GM21717 (cell line): Measurements from ENCODE around the gene CES1.
"Not testable (repeated sequence)": the region's sequence is repeated elsewhere in the genome, so short reads cannot be mapped to it uniquely, and the experiment has no call there.

Experiments
- ATAC-seq: cut with Tn5 transposase; IDR thresholded peaks from one replicate; pipeline ENCODE4 v1.9.1; 2021; ENCODE audit warnings: mild to moderate bottlenecking, moderate library complexity; ENCODE audit not compliant: unreplicated experiment

Gene CES1

DNA sequence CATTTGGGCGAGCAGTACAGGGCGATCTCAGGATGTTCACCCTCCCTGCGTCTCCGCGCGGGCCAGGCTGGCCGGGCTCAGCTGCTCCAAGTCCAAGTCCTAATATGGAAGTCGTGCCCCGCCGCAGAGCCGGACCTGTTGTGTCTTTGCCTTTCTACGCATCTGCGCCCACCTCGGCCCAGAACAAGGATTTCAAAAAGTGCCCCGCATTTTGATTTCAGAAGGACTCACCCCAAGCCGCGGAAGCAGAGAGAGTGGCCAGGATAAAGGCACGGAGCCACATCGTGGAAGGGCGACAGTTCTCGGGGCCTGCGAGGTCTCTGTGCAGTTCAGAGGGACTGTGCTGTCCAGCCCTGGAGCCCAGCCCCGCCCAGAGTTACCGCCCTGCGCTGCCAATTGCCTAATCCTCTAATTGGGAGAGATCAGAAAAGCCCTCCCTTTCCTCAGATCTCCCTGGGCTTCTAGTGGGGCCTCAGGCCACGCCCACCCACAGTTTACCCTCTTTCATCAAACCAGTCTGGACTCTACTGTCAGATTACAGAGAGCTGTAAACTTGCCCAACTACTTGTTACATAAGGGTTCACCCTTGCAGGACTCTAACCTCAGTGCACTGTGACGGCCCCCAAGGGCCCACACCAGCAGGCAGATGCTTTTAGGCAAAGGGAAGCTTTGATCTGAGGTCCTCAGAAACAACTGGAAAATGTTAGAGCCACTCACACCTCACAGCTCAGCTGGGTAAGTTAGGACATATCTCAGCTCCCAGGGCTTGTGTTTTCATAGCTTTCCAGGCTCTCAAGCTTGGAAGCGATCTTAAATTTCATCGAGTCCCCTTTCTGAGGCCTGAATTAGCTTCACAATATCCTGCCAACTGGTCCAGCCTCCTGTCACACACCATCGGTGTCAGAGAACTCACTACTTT, at the start of gene CES1:
Gene CES1 (minus strand): TSS at position 324 of the 919 bp plus-strand sequence. CDS start 41 bp downstream, at position 283.
- no peak for ATAC-seq

DNA sequence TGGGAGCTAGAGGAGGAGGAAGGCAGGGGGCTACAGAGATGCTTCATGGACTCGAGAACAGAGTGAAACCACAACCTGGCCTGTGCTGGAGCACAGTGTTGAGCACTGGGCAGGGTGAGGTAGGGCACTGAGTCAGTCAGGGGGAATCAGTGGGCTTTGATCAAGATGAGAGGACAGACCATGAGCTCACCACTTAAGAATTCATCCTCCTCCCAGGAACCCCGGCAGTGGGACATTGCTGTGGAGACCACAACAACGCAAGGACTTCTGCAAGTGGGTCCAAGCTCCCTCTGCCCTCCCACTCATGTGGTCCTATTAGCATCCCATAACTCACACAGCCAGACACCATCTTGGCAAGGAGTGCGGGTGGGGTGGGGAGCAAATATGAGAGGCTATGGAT, 44.0 kb upstream of the CES1 start:
- ATAC-seq: no peak

DNA sequence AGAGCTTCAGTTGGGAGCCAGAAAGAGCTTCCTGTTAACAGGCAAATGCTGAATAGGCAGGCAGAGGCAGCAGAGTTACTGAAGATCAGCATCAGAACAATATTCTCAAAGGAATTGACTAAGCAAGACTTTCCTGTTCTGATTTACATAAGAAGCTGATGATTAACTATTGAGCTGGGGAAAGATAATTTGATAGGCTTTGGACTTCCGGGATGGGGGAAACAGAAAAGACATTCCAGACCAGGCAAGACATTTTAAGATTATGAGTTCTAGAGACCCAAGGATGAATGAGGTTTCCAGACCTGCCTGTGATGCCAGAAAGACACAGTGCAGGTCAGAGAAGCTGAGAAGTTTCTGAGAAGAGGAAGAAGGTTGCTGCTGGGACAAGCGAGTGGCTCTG, 42.4 kb upstream of the CES1 start, which contains the start of gene CES5A:
Gene CES5A (minus strand): TSS at position 101 of the 400 bp plus-strand sequence. CDS start 152 bp downstream, outside the sequence.
- ATAC-seq: no peak

DNA sequence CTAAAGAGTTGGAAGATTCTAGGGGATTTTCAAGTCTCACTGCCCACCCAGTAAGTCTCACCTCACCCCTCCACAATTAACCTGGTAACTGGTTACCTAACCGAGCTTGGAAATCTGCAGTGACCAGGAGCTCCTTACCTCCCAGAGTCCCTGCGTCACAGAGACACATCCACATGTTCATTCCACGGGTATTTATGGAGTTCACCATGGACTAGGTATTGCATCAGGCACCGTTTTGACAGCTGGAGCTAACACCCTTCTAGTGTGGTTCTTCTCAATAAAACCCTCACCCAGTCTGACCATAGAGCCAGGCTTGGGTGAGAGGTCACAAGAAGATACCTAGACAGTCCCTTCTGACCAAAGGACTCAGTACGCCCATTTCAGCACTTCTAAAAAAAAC, 40.2 kb upstream of the CES1 start:
- ATAC-seq: no peak

- no peak for ATAC-seq
These were observed 39.2 kb upstream of the CES1 start for GRCh38 chr16:55872130-55872529.

DNA sequence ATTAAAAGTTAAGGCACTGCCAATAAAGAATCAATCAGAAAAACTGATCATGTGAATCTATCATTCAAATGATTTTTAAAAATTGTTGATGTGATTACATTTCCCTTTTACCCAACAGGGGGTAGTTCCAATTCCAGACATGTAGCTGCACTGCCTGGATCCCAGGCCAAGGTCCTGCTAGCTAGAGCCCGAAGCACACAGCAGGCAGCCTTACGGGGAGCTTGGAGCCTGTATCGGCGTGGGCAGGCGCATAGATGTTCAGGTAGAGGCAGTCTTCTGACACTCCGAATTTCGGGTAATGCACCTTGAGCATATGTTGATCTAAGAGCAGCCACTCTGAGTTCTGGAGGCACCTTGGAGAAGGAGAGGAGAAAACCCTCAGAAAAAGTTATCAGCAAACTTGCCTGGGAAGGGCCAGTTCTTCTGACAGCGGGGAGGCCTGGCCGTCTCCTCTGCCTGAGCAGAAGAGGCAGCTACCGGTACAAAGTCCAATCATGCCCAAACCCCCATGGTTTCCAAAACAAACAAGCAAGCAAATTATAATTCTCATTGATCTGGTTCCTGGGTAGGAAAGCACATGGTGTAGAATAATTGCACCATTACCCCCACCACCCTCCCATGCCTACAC, 38.6 kb upstream of the CES1 start:
- no peak for ATAC-seq

- no peak for ATAC-seq
These were observed 36.1 kb upstream of the CES1 start for GRCh38 chr16:55868980-55869379.

DNA sequence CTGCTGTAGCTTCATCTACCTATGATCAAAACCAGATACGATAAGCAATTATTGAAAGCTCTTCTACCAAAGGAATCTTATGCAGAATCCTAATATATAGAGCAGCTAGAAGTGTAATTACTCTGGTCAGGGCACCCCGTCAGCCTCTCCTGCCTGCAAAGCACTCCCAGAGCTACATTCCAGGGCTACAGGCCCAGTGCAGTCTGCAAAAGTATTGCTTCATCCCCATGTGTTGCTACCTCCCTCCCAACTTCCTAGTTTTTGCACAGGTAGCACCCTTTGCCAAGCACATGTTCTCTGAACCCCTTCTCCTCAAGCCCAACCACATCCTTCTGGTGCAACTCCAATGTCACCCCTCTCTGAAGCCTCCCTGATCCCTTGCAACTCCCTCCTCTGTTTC, 35.2 kb upstream of the CES1 start:
- no peak for ATAC-seq

GRCh38 chr16:55861288-55861687, 28.4 kb upstream of the CES1 start:
- ATAC-seq: no peak

DNA sequence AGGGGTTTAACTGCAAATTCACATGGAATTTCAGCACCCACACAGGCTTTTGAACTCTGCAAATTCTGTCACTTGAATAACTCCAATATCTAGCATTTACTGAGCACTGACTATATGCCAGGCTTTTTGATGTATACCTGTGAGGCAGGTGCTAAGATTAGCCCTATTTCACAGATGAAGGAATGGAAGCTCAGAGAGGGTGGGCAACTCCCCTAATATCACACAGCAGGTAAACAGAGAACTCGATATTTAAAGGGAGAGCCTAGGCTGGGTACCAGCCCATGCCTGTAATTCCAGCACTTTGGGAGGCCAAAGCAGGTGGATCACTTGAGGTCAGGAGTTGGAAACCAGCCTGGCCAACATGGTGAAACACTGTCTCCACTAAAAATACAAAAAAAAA, 24.8 kb upstream of the CES1 start:
- not testable (repeated sequence) for ATAC-seq

DNA sequence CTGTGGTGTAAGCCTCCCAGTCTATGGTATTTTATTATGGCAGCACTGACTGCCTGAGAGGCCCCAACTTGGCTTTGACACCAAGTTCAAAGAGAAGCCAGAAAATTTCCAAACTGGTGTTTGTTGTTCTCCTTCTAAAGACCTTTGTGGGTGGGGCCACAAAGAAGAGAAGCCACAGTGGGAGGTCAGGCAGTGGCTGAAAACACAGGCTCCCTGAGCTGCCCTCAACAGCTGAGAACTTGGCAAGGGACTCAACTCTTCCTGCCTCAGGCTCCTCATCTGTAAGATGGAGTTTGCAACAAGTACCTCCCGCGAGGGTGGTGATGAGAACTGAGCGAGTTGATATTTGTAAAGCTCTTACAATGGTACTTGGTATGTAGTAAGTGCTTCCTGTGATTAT, 24.1 kb upstream of the CES1 start:
- no peak for ATAC-seq

GRCh38 chr16:55853114-55853513, 20.2 kb upstream of the CES1 start:
- ATAC-seq: no peak

- no peak for ATAC-seq
These were observed 16.6 kb upstream of the CES1 start for GRCh38 chr16:55849536-55849935.

- no peak for ATAC-seq
These were observed 13.9 kb upstream of the CES1 start for GRCh38 chr16:55846598-55847346.

GRCh38 chr16:55843105-55843395, 10.2 kb upstream of the CES1 start:
- no peak for ATAC-seq

DNA sequence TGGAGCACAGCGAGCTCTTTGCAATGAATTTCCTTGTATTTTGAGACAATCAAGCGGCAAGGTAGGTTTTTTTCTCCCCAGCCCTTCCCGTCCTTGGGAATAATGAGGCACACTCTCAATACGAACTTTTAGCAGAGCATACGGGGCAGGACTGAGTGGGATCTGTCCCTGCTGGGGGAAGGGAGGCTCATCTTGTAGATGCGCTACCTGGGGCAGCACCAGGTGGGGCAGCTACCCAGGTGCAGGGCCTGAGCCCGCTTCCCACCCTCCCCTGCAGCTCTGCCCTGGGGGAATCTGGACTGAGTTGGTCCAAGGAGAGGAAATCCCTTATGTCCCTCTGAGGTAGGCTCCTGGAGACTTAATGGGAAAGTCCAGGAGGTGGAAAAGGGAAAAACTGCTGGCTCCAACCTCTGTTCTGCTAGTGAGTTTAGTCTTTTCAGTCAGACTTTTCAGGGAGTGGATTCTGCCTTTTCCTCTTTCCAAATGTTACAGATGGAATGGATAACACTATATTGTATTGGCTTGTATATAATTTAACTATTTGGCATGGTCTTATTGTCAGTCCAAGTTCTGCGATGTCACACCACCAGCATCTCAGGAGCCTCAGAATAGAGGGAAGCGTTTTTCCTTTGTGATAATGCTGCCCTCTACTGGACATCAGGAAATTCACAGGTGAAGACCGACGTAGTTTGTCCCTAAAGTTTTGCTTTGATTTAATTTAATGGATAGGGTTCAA, 9.6 kb upstream of the CES1 start:
- ATAC-seq: peak; percentile 46

GRCh38 chr16:55839115-55839514, 6.2 kb upstream of the CES1 start:
- no peak for ATAC-seq

- ATAC-seq: no peak
These were observed 3.3 kb upstream of the CES1 start for GRCh38 chr16:55836158-55836611.

- ATAC-seq: no peak
These were observed 2.7 kb upstream of the CES1 start for GRCh38 chr16:55835581-55835980.

DNA sequence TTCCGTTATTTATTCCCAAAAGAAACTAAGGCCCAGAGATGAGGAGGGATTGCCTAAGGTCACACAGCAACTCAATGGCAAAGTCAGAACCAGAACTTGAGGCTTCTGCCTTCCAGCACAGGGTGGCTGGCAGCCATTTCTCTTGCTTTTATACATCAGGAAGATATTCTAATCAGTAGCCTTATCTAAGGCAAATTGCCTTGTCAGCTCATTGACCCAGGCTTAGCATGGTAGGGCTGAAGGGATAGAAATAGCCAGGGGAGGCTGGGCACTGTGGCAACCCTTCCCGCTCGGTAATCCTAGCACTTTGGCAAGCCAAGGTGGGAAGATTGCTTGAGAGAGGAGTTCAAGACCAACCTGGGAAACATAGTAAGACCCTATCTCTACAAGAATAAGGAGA, 2.3 kb upstream of the CES1 start:
- ATAC-seq: not testable (repeated sequence)

DNA sequence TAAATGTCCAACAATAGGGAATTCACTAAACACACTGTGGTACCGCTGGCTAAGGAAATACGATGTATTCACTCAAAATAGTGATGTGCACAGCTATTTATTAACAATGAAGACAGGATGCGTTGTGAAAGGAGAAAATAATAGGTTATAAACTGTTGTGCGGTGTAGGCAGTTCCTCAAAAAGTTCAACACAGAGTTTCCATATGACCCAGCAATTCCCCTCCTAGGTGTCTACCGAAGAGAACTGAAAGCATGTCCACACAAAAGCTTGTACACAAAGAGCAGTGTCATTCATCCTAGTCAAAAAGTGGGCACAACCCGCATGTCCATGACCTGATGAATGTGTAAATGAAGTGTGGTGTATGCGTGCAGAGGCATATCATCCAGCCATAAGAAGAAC, 1.2 kb upstream of the CES1 start:
- ATAC-seq: peak; percentile 80
